ENCODE results near the gene ZNF697. TPM values are rescaled to one million over a fixed set of nuclear protein-coding genes. Genes with fewer than 3 reads are reported as not detected.

ZNF697 gene
- total and polyA plus RNA-seq, 3 donors from 2014 or later = 9.1 to 22.5 (median 14.8) TPM

- Histone ChIP-seq H3K27ac (no peak overlapping the region), H3K9me3 (no peaks in the 10 kb centered on the region), H3K4me3 (no peak overlapping the region), H3K4me1 (peaks cover 7% of the 10 kb centered on the region), H3K27me3 (no peaks in the 10 kb centered on the region), H3K36me3 (ENCODE audit: low read depth, missing control alignments) (no peaks in the 10 kb centered on the region)
- TF ChIP-seq POLR2A (IDR thresholded peaks at IDR 0.05) (no peak), CTCF (IDR thresholded peaks at IDR 0.05) (no peak)
- WGBS, 2 donors = 53 to 66% methylated on average over 5 of the region's 5 CpGs
- DNase-seq = no peak
- intact Hi-C loops (cut with DNase I; ENCODE audit: low total_unique reads) = loop anchor here (5.0 kb wide), 1 partner anchor 48 kb away; no protein-coding TSS in a partner anchor
Measured at GRCh38 chr1:119660253-119661083, 12.4 kb upstream of the ZNF697 start.

- TF ChIP-seq POLR2A (IDR thresholded peaks at IDR 0.05) (no peak), CTCF (IDR thresholded peaks at IDR 0.05) (no peak)
- intact Hi-C loops (cut with DNase I; ENCODE audit: low total_unique reads) = loop anchor here (5.0 kb wide), 1 partner anchor 47 kb away; no protein-coding TSS in a partner anchor
- DNase-seq = peak; percentile 56
- H3K36me3 ChIP-seq (ENCODE audit: low read depth, missing control alignments) = no peaks in the 10 kb centered on the region
- 45 to 53% methylated on average over 3 of the region's 3 CpGs for WGBS, 2 donors
- H3K27me3 ChIP-seq = no peaks in the 10 kb centered on the region
- H3K4me1 ChIP-seq = peaks cover 7% of the 10 kb centered on the region
- no peak overlapping the region for H3K4me3 ChIP-seq
- no peak overlapping the region for H3K27ac ChIP-seq
- no peaks in the 10 kb centered on the region for H3K9me3 ChIP-seq
Measured at GRCh38 chr1:119659628-119660027, 11.6 kb upstream of the ZNF697 start.

- peaks cover 10% of the 10 kb centered on the region for H3K4me1 ChIP-seq
- no peak overlapping the region for H3K27ac ChIP-seq
- no peaks in the 10 kb centered on the region for H3K9me3 ChIP-seq
- intact Hi-C loops (cut with DNase I; ENCODE audit: low total_unique reads) = no loop called here
- H3K36me3 ChIP-seq (ENCODE audit: low read depth, missing control alignments) = no peaks in the 10 kb centered on the region
- no peak overlapping the region for H3K4me3 ChIP-seq
- WGBS, 2 donors = 89 to 96% methylated on average over 5 of the region's 5 CpGs
- no peak for DNase-seq
- no peak for TF ChIP-seq CTCF (IDR thresholded peaks at IDR 0.05)
- no peak for TF ChIP-seq POLR2A (IDR thresholded peaks at IDR 0.05)
- no peaks in the 10 kb centered on the region for H3K27me3 ChIP-seq
Measured at GRCh38 chr1:119656410-119656955, 8.4 kb upstream of the ZNF697 start.

GRCh38 chr1:119655154-119655553 lies 7.1 kb upstream of the ZNF697 start:
- no peak for DNase-seq
- intact Hi-C loops (cut with DNase I; ENCODE audit: low total_unique reads) = no loop called here

More at GRCh38 chr1:119655154-119655553, 7.1 kb upstream of the ZNF697 start:
- Histone ChIP-seq H3K4me3 (no peak overlapping the region), H3K27me3 (no peaks in the 10 kb centered on the region), H3K27ac (peak overlapping the region in 1 of 2 donors; percentile 29), H3K36me3 (ENCODE audit: low read depth, missing control alignments) (no peaks in the 10 kb centered on the region), H3K9me3 (no peaks in the 10 kb centered on the region), H3K4me1 (peaks cover 9% of the 10 kb centered on the region)
- no peak for TF ChIP-seq CTCF (IDR thresholded peaks at IDR 0.05)
- TF ChIP-seq POLR2A (IDR thresholded peaks at IDR 0.05) = no peak
- 53 to 56% methylated on average over 1 of the region's 1 CpG for WGBS, 2 donors

Measured in testis (tissue), 3 donors.